ENCODE data around the gene DNAJC11. TPM values are rescaled to one million over a fixed set of nuclear protein-coding genes. Genes with fewer than 3 reads are reported as not detected.

Gene DNAJC11
- total RNA-seq, 1 donor from 2014 or later: 47.6 TPM

- Mint-ChIP-seq H3K4me3 (peak overlapping the region; percentile 65), H3K27ac (no peak overlapping the region), H3K36me3 (peaks cover 6% of the 10 kb centered on the region), H3K4me1 (peaks cover 30% of the 10 kb centered on the region), H3K27me3 (ENCODE audit: insufficient read depth, low read depth) (peaks cover 7% of the 10 kb centered on the region), H3K9me3 (no peaks in the 10 kb centered on the region)
- Histone ChIP-seq H2AFZ (replicated peaks) (no peak overlapping the region), H3K27me3 (peaks cover 23% of the 10 kb centered on the region), H4K20me1 (ENCODE audit: low read depth) (peaks cover 40% of the 10 kb centered on the region), H3K9me3 (ENCODE audit: low read depth) (no peaks in the 10 kb centered on the region), H3K4me1 (peaks cover 30% of the 10 kb centered on the region), H3K27ac (no peak overlapping the region), H3K4me2 (no peak overlapping the region), H3K36me3 (no peaks in the 10 kb centered on the region), H3F3A (ENCODE audit: low read depth) (peaks cover 34% of the 10 kb centered on the region), H3K79me2 (ENCODE audit: low read depth) (peaks cover 43% of the 10 kb centered on the region), H3K4me3 (no peak overlapping the region), H3K9ac (no peak overlapping the region)
- no peak for DNase-seq (ENCODE audit: low spot score)
- no peak for TF ChIP-seq EZH2 (IDR thresholded peaks at IDR 0.05)
- no peak for TF ChIP-seq CTCF (IDR thresholded peaks at IDR 0.05)
Observed at GRCh38 chr1:6599141-6599975, 102.3 kb downstream of the DNAJC11 start.

GRCh38 chr1:6597777-6598131, 103.9 kb downstream of the DNAJC11 start:
- Mint-ChIP-seq H3K4me1 (peaks cover 20% of the 10 kb centered on the region), H3K36me3 (peaks cover 6% of the 10 kb centered on the region), H3K27me3 (ENCODE audit: insufficient read depth, low read depth) (peaks cover 7% of the 10 kb centered on the region), H3K4me3 (no peak overlapping the region), H3K9me3 (no peaks in the 10 kb centered on the region), H3K27ac (no peak overlapping the region)
- Histone ChIP-seq H3K4me2 (no peak overlapping the region), H3K4me1 (peaks cover 20% of the 10 kb centered on the region), H3K9ac (no peak overlapping the region), H3K9me3 (ENCODE audit: low read depth) (no peaks in the 10 kb centered on the region), H3K4me3 (no peak overlapping the region), H3K27me3 (peaks cover 23% of the 10 kb centered on the region), H4K20me1 (ENCODE audit: low read depth) (peaks cover 40% of the 10 kb centered on the region), H3F3A (ENCODE audit: low read depth) (peaks cover 19% of the 10 kb centered on the region), H2AFZ (replicated peaks) (no peak overlapping the region), H3K36me3 (no peaks in the 10 kb centered on the region), H3K79me2 (ENCODE audit: low read depth) (peaks cover 43% of the 10 kb centered on the region), H3K27ac (no peak overlapping the region)
- no peak for DNase-seq (ENCODE audit: low spot score)
- TF ChIP-seq EZH2 (IDR thresholded peaks at IDR 0.05): no peak

DNA sequence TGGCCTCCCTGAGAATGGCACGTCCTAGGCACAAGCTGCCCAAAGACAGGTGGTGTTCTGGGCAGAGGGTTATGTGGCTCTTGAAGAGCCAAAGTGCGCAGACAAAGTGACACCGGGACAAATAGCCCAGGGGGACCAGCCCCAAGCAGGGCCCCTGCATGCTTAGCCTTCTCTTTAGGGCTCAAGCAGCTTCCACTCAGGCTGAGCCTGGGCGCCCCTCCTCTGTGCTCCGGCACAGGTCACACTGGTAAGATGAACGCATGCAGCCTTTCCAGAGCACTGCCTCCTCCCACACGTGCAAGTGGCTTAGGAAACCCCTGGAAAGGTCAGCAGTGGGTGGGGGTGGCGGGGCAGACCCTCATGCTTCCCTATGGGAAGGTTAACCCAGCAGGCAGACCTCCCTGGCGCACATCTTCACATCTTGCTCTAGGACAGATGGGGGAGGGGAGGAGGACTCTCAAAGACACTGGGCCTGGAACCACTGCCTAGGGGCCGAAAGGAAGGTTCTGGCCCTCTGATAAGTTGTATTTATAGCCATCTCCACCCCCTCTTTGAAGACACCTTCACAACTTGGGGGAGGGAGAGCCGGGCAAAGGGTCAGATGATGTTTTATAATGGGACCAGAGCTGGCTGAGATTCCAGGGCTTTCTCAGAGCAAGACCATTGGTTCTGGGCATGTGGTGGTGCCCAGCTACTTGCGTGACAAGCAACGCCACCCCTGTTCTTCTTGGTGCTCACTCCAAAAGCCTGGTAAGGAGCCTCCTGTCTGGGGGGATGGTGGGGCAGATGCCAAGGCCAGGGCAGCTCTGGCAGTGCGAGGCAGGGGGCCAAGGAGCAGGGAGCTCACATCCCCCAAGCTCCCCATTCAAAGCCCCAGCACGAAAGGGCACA, 104.5 kb downstream of the DNAJC11 start:
- H2AFZ ChIP-seq (replicated peaks): no peak overlapping the region
- H3K9ac ChIP-seq: no peak overlapping the region
- H4K20me1 ChIP-seq (ENCODE audit: low read depth): peaks cover 40% of the 10 kb centered on the region
- H3K9me3 ChIP-seq (ENCODE audit: low read depth): no peaks in the 10 kb centered on the region
- Mint-ChIP-seq H3K9me3 (no peaks in the 10 kb centered on the region), H3K27ac (no peak overlapping the region), H3K36me3 (peaks cover 6% of the 10 kb centered on the region), H3K4me3 (no peak overlapping the region), H3K4me1 (peaks cover 20% of the 10 kb centered on the region), H3K27me3 (ENCODE audit: insufficient read depth, low read depth) (peaks cover 7% of the 10 kb centered on the region)
- no peak overlapping the region for H3K4me2 ChIP-seq
- peaks cover 20% of the 10 kb centered on the region for H3K4me1 ChIP-seq
- peaks cover 43% of the 10 kb centered on the region for H3K79me2 ChIP-seq (ENCODE audit: low read depth)
- no peaks in the 10 kb centered on the region for H3K36me3 ChIP-seq
- no peak overlapping the region for H3K4me3 ChIP-seq
- H3K27me3 ChIP-seq: peaks cover 19% of the 10 kb centered on the region
- no peak for DNase-seq (ENCODE audit: low spot score)
- H3K27ac ChIP-seq: no peak overlapping the region
- TF ChIP-seq EZH2phosphoT487 (IDR thresholded peaks at IDR 0.05): no peak
- no peak for TF ChIP-seq CTCF (IDR thresholded peaks at IDR 0.05)
- no peak for TF ChIP-seq EZH2 (IDR thresholded peaks at IDR 0.05)
- H3F3A ChIP-seq (ENCODE audit: low read depth): peaks cover 13% of the 10 kb centered on the region

All from neural progenitor cell (in vitro differentiated cells).